IMR-90 (cell line): Measurements from ENCODE around the gene PITPNM3. TPM values are rescaled to one million over a fixed set of nuclear protein-coding genes. Genes with fewer than 3 reads are reported as not detected.

Experiments used
- ATAC-seq: fragments of 200-7000 bp; cut with Tn5 transposase; 2 replicates; pipeline ENCODE4 v1.9.1; 2020; ENCODE audit warnings: low read depth, mild to moderate bottlenecking, moderate library complexity
- BruUV-seq: library from RNA; stranded (reverse); fragments of 400-500 nt; replicated peaks from 2 replicates; lab custom pipeline; 2021; lab: Mats Ljungman, UMichigan
- CTCF ChIA-PET: fragments of 300-600 bp; formaldehyde crosslinking; extraction: SDS; loops from one replicate; lab custom pipeline; 2021; ENCODE audit warnings: antibody characterized with exemption; lab: Yijun Ruan, JAX
- POLR2A ChIA-PET: fragments of 300-600 bp; sonication (Branson Sonifier 250); formaldehyde crosslinking; loops from one replicate; lab custom pipeline; 2022; ENCODE audit warnings: antibody characterized with exemption; ENCODE audit not compliant: unreplicated experiment; lab: Charles Lee
- DNase-seq: peaks from one replicate; pipeline ENCODE4 v3.0.0; 2013
- H2AFZ ChIP-seq: replicated peaks from 2 replicates; pipeline ENCODE3; 2013; ENCODE audit warnings: low read length, mild to moderate bottlenecking; ENCODE audit not compliant: poor library complexity
- H2AK5ac ChIP-seq: 2 replicates; pipeline ENCODE4 v1.6.1; 2013; ENCODE audit warnings: low read depth, low read length, inconsistent platforms
- H2AK9ac ChIP-seq: replicated peaks from 2 replicates; pipeline ENCODE3; 2013; ENCODE audit warnings: mild to moderate bottlenecking, low read depth, low read length, moderate library complexity; ENCODE audit not compliant: poor library complexity
- H2BK120ac ChIP-seq: 2 replicates; pipeline ENCODE4 v1.6.1; 2013; ENCODE audit warnings: low read depth, low read length, inconsistent platforms
- H2BK15ac ChIP-seq: 3 replicates; pipeline ENCODE4 v1.6.1; 2013; ENCODE audit warnings: low read depth, low read length, inconsistent platforms
- H2BK20ac ChIP-seq: 2 replicates; pipeline ENCODE4 v1.6.1; 2013; ENCODE audit warnings: low read depth, mild to moderate bottlenecking, inconsistent platforms, low read length, moderate library complexity
- H2BK5ac ChIP-seq: 2 replicates; pipeline ENCODE4 v1.6.1; 2013; ENCODE audit warnings: mild to moderate bottlenecking, low read depth, low read length, inconsistent platforms; ENCODE audit not compliant: poor library complexity, severe bottlenecking
- H3K14ac ChIP-seq: replicated peaks from 2 replicates; pipeline ENCODE4 v1.6.1; 2013; ENCODE audit warnings: low read depth, low read length, inconsistent platforms
- H3K18ac ChIP-seq: 2 replicates; pipeline ENCODE4 v1.6.1; 2013; ENCODE audit warnings: low read depth, low read length, control low read depth
- H3K23ac ChIP-seq: 2 replicates; pipeline ENCODE4 v1.6.1; 2013; ENCODE audit warnings: low read depth, low read length, inconsistent platforms
- H3K27ac ChIP-seq: 2 replicates; pipeline ENCODE4 v1.5.1; 2013; ENCODE audit warnings: mild to moderate bottlenecking, control low read depth, low read length; ENCODE audit not compliant: insufficient read depth
- H3K27me3 ChIP-seq: 2 replicates; pipeline ENCODE4 v1.6.1; 2013; ENCODE audit warnings: low read length; ENCODE audit not compliant: control insufficient read depth, insufficient read depth
- H3K36me3 ChIP-seq: 2 replicates; pipeline ENCODE4 v1.6.1; 2013; ENCODE audit warnings: low read length, mixed read lengths; ENCODE audit not compliant: control insufficient read depth, insufficient read depth
- H3K4ac ChIP-seq: 2 replicates; pipeline ENCODE4 v1.6.1; 2013; ENCODE audit warnings: low read depth, low read length, inconsistent platforms
- H3K4me1 ChIP-seq: 2 replicates; pipeline ENCODE4 v1.6.1; 2013; ENCODE audit warnings: low read length, mixed read lengths; ENCODE audit not compliant: control insufficient read depth, insufficient read depth
- H3K4me2 ChIP-seq: 2 replicates; pipeline ENCODE4 v1.6.1; 2013; ENCODE audit warnings: low read depth, mild to moderate bottlenecking, control low read depth, low read length, moderate library complexity
- H3K4me3 ChIP-seq: 2 replicates; pipeline ENCODE4 v1.5.1; 2013; ENCODE audit warnings: low read depth, mild to moderate bottlenecking, control low read depth, low read length, moderate library complexity; ENCODE audit not compliant: insufficient read depth
- H3K56ac ChIP-seq: 2 replicates; pipeline ENCODE4 v1.6.1; 2013; ENCODE audit warnings: low read length, inconsistent platforms; ENCODE audit not compliant: insufficient read depth; ENCODE audit errors: extremely low read depth
- H3K79me1 ChIP-seq, 2 experiments: 2 replicates each; pipeline ENCODE4 v1.6.1; 2013; ENCODE audit warnings: low read length in 2 of 2, inconsistent platforms in 1 of 2, low read depth in 1 of 2
- H3K9ac ChIP-seq: 2 replicates; pipeline ENCODE4 v1.6.1; 2013; ENCODE audit warnings: low read depth, low read length, control low read depth
- H3K9me1 ChIP-seq: 2 replicates; pipeline ENCODE4 v1.6.1; 2013; ENCODE audit warnings: low read length, inconsistent platforms; ENCODE audit not compliant: insufficient read depth
- H3K9me3 ChIP-seq: 2 replicates; pipeline ENCODE4 v1.6.1; 2013; ENCODE audit warnings: low read length; ENCODE audit not compliant: control insufficient read depth, insufficient read depth
- H4K20me1 ChIP-seq: 2 replicates; pipeline ENCODE4 v1.6.1; 2013; ENCODE audit warnings: low read length, inconsistent platforms; ENCODE audit not compliant: insufficient read depth
- H4K5ac ChIP-seq: 2 replicates; pipeline ENCODE4 v1.6.1; 2013; ENCODE audit warnings: mild to moderate bottlenecking, low read depth, low read length, control low read depth
- H4K8ac ChIP-seq, 2 experiments: 2 replicates each; pipeline ENCODE4 v1.6.1; 2013; ENCODE audit warnings: low read depth in 2 of 2, low read length in 2 of 2, control low read depth in 1 of 2, inconsistent platforms in 1 of 2
- H4K91ac ChIP-seq: 2 replicates; pipeline ENCODE4 v1.6.1; 2013; ENCODE audit warnings: low read depth, low read length, inconsistent platforms; ENCODE audit not compliant: insufficient read depth
- CEBPB ChIP-seq: IDR thresholded peaks from 2 replicates; pipeline ENCODE4 v1.6.1; 2012; ENCODE audit warnings: low read depth, low read length, improper control_type of control experiment
- CTCF ChIP-seq: conservative IDR thresholded peaks from 2 replicates; pipeline ENCODE4 v1.5.1; 2012; ENCODE audit warnings: mild to moderate bottlenecking, low read depth, low read length, improper control_type of control experiment
- MAZ ChIP-seq: IDR thresholded peaks from 2 replicates; pipeline ENCODE4 v1.6.1; 2012; ENCODE audit warnings: low read depth, mild to moderate bottlenecking, low read length, improper control_type of control experiment, moderate library complexity, borderline replicate concordance
- MXI1 ChIP-seq: IDR thresholded peaks from 2 replicates; pipeline ENCODE4 v1.6.1; 2012; ENCODE audit warnings: low read depth, mild to moderate bottlenecking, low read length, moderate library complexity, borderline replicate concordance
- POLR2A ChIP-seq: IDR thresholded peaks from 2 replicates; pipeline ENCODE4 v1.6.1; 2012; ENCODE audit warnings: mild to moderate bottlenecking, low read depth, low read length
- RCOR1 ChIP-seq: IDR thresholded peaks from 2 replicates; pipeline ENCODE4 v1.6.1; 2012; ENCODE audit warnings: mild to moderate bottlenecking, low read length, improper control_type of control experiment; ENCODE audit not compliant: insufficient replicate concordance
- WGBS, 2 experiments: methylation state at CpG; one replicate each; pipeline versions ENCODE4 v1.1.5 to v1.1.7; 2013; ENCODE audit warnings: missing lambda C conversion rate in 2 of 2; ENCODE audit not compliant: insufficient read length in 1 of 2; ENCODE audit errors: extremely low coverage in 2 of 2; 5-methylcytosine and 5-hydroxymethylcytosine counted together
- dilution Hi-C: fragments of 300-500 bp; cut with HindIII; formaldehyde crosslinking; loops from one replicate; pipeline ENCODE4 v1.14.3; 2018; ENCODE audit warnings: low sequenced_read_pairs; ENCODE audit not compliant: unreplicated experiment
- in situ Hi-C: fragments of 300-500 bp; cut with MboI; formaldehyde crosslinking; loops from 3 replicates; pipeline ENCODE4 v1.14.3; 2019; ENCODE audit warnings: low sequenced_read_pairs, inconsistent platforms, mixed read lengths
- intact Hi-C: fragments of 100-400 bp; cut with micrococcal nuclease; formaldehyde crosslinking; loops from 2 replicates; pipeline ENCODE4 v1.10.0; 2022
- polyA plus RNA-seq, 3 experiments: library from polyadenylated mRNA; depleted of rRNA; stranded (reverse); fragments of >200 nt; gene quantifications; 2 replicates each; pipeline ENCODE4 v1.2.3, GENCODE V29; 2012; ENCODE audit warnings: low replicate concordance in 1 of 3
- total RNA-seq: library from RNA; depleted of rRNA; stranded (reverse); fragments of >200 nt; gene quantifications from 2 replicates; pipeline ENCODE4 v1.2.3, GENCODE V29; 2012

PITPNM3 gene
- total and polyA plus RNA-seq, 2 of the 4 experiments (the other 2 are of a cell fraction), result 0.54 to 1.7 TPM

DNA sequence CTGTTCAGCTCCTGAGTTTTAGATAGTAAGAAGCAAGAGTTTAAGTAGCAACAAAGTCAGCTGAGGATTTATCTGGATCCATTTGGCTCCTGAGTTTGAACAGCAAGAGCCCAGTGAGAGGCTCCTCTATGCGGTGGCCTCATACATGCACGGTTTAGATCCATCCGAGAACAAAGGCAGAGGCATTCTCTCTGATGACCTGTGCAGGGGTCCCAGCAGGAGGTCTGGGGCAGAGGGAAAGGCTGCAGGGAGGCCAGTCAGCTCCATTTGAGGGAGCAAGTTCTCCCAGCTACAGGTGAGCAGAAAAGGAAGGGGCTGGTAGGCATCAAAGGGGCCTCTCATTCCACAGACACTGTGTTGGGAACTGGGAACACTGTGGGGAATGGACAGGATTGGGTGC is 16.5 kb downstream of the PITPNM3 start:
- Histone ChIP-seq H3K9ac (no peak overlapping the region), H2AK9ac (no peak overlapping the region), H3K4ac (no peak overlapping the region), H2BK15ac (no peak overlapping the region), H2BK20ac (no peak overlapping the region), H2BK120ac (no peak overlapping the region), H3K4me2 (no peak overlapping the region), H3K27ac (no peak overlapping the region), H4K91ac (no peak overlapping the region), H3K9me3 (peaks cover 3% of the 10 kb centered on the region), H4K5ac (no peak overlapping the region), H4K8ac (no peak overlapping the region), H3K23ac (no peak overlapping the region), H2AK5ac (no peak overlapping the region), H2BK5ac (no peak overlapping the region), H3K79me1 (no peaks in the 10 kb centered on the region), H3K36me3 (no peaks in the 10 kb centered on the region), H3K4me1 (no peaks in the 10 kb centered on the region), H3K56ac (no peak overlapping the region), H3K14ac (no peak overlapping the region), H3K27me3 (peaks cover 14% of the 10 kb centered on the region), H4K20me1 (no peaks in the 10 kb centered on the region), H3K9me1 (0 out of 2 replicates have a peak, but pooled peaks cover 3% of the 10 kb centered on the region), H3K18ac (no peak overlapping the region), H2AFZ (no peak overlapping the region), H3K4me3 (no peak overlapping the region)
- 58% methylated on average over 2 of the region's 3 CpGs; no CpG with 5 or more reads in 1 of the 2 experiments for WGBS, 2 experiments
- ChIA-PET POLR2A (no interaction called here), CTCF (no interaction called here)
- no peak for TF ChIP-seq POLR2A
- no peak for TF ChIP-seq MXI1
- no peak for TF ChIP-seq MAZ
- TF ChIP-seq RCOR1, result no peak
- no peak for TF ChIP-seq CEBPB
- TF ChIP-seq CTCF, result no peak
- in situ Hi-C loops, result no loop called here
- ATAC-seq, result no peak
- no TSS peak for BruUV-seq
- dilution Hi-C loops, result no loop called here
- intact Hi-C loops, result no loop called here
- DNase-seq, result no peak
